Activated CD4-positive, alpha-beta T cell treated with anti-CD3 and anti-CD28 coated beads for 24 hours (primary cell): ENCODE data around the gene QPCT.
"Not testable (repeated sequence)": the region's sequence is repeated elsewhere in the genome, so short reads cannot be mapped to it uniquely, and the experiment has no call there.

Source experiments
- DNase-seq, 2 donors: peaks; one replicate each; pipeline ENCODE4 v3.0.0-alpha.2; 2020; ENCODE audit warnings: low read depth in 2 of 2

Gene QPCT

DNA sequence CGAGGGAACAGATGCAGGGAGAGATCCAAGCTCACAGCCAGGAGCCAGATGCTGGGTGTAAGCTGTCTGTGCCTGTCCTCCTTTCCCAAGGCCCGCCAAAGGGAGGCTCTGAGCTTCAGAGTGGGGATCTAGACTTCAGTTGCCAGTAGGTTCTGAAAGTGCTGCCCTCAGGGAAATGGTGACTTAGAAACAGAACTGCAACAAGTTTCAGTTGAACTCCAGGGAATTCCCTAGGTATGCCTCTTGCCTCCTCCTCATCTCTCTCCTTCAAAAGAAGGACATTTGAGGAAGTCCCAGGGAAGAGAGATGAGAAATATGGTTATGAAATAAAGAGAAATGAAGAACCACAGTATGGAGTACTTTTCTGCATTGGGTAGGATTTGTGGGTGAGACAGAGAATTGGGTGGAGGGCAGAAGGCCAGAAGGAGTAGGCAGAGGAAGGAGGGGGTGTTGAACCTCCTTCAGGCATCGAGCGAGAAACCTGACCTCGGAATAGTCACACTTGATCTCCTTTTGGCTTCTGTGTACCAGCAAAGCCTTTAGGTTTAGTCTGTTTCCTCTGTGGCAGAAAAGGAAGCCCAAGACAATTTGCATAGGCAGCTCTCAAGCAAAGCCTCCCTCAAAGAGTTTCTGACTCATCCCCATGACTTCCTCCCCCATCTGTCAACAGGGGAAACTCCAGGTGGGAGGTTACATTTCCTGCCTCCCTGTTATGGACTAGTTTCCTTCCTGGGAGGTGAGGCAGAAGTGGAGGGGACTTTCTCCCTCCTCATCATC is 45.7 kb downstream of the QPCT start:
- DNase-seq, result peak; percentile 23 to 53

DNA sequence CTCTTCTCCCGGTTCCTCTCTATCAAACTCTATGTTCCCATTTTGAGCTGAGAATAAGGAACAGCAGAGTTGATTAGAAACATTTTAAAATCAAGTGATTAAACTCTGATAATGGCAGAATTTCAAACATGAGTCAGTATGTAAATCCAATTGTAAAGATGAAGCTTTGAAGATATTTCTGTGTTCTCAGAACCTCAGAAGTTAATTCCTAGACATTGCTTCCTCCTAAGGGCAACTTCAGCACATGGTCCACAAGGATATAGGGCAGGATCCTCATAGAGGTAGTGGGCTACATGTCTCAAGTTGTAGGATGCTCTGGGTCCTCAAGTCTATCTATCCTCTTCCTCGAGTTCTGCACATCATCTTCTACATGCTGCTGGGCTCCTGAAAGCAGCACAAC is 46.3 kb downstream of the QPCT start:
- no peak for DNase-seq

- no peak for DNase-seq
Observed at GRCh38 chr2:37391711-37392110, 47.3 kb downstream of the QPCT start.

DNA sequence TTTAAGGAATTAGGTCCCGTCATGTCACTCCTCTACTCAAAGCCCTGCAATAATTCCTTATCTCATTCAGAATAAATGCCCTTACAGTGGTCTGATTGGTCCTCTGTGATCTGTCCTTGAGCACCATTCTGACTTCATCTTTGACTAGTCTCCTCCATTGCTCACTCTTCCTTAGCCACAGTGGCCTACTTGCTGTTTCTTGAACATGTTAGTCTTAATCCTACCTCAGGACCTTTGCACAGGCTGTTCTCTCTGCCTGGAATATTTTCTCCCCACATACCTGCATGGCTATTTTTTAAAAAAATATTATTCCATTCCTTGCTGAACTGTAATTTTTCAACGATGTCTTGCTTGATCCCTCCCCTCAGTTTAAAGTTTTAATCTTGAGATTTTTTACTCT is 48.0 kb downstream of the QPCT start:
- DNase-seq, result no peak

GRCh38 chr2:37394263-37394662 is 49.8 kb downstream of the QPCT start:
- DNase-seq, result no peak

DNA sequence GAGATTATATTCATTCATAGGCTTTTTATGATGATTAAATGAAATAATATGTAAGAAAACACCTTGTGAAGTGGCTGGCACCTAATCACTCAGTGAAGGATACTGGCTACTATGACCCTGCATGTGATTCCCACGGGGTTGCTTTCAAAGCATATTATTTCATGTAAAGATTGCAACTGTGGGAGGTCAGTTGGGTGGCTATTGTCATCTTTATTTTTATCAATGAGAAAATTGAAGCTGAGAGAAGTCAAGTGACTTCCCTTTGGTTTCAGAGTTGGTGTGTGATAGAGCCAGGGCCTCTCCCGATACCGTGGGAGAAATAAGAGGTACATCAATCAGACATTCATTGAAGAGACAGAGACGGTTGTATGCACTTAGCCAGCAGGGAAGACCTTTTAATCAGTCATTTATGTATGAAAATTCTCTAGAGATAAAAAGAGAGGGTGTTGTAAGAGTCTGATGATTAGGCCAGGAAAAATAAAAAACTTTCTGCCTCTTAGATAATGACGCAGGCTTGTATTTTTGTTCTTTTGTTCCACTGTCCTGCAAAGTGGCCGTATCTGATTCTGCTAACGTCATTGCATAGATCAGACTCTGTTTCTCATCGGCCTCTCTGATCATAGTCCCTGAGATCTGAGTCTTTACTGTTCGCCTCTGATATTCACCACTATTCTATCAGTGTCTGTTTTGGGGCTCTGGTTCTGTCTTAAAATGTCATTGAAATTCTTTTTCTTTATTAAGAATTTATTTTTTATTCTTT is 50.5 kb downstream of the QPCT start:
- no peak for DNase-seq

GRCh38 chr2:37396890-37397565 is 52.6 kb downstream of the QPCT start:
- no peak for DNase-seq

DNA sequence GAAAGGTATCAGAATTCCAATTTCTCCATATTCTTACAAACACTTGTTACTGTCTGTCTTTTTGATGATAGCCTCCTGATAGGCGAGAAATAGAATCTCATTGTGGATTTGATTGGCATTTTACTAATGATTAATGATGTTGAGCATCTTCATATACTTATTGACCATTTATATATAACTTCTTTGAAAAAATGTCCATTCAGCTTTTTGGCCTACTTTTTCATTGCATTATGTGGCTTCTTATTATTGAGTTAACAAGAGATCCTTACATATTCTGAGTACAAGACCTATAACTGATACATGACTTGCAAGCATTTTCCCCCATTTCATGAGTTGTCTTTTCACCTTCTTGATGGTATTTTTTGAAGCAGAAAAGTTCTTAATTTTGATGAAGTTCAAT is 54.6 kb downstream of the QPCT start:
- no peak for DNase-seq

GRCh38 chr2:37400041-37400440 is 55.6 kb downstream of the QPCT start:
- DNase-seq, result no peak

GRCh38 chr2:37402636-37403035 is 58.2 kb downstream of the QPCT start:
- no peak for DNase-seq

DNA sequence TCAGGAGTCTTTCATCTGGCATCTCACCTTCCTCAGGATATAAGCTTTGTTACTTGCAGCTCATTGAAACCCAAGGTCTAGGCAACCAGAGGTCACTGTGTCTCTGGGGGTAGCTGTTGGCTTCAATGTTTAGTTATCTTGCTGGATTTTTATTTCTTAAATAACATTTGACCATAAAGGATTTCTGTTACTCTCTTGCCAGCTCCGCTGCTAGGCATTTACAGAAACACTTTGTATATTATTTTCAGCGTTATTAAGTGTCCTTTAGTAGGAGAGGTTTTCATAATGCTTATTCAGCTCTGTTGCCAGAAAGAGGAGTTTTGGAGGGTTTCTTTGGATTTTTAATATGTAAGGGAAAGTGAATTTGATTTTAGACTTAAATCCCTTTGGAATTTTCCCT is 61.4 kb downstream of the QPCT start:
- no peak for DNase-seq

GRCh38 chr2:37412231-37412630 is 67.8 kb downstream of the QPCT start:
- no peak for DNase-seq

- DNase-seq, result not testable (repeated sequence)
Observed at GRCh38 chr2:37413911-37414469, 69.6 kb downstream of the QPCT start.

DNA sequence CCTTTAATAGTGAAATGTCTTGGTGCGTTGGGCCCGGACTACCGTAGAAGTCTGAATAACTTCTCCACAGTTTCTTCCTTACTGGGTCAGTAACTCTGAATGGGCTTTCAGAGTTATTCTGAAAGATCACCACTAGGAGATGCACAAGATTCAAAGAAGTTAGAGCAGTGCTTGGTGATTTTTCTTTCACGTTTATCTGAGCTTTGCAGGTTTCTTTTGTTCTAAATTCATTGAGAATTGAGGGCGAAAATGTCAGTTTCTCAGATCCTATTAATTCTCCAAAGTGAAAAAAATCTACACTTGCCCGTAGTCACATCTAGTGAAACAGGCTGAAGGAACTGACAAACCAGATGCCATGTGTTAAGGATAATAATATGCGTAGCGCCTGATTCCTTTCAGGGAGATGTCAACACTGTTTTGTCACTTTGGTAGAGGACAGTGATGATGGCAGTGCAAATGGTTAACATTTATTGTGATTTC is 70.1 kb downstream of the QPCT start:
- DNase-seq, result no peak

DNA sequence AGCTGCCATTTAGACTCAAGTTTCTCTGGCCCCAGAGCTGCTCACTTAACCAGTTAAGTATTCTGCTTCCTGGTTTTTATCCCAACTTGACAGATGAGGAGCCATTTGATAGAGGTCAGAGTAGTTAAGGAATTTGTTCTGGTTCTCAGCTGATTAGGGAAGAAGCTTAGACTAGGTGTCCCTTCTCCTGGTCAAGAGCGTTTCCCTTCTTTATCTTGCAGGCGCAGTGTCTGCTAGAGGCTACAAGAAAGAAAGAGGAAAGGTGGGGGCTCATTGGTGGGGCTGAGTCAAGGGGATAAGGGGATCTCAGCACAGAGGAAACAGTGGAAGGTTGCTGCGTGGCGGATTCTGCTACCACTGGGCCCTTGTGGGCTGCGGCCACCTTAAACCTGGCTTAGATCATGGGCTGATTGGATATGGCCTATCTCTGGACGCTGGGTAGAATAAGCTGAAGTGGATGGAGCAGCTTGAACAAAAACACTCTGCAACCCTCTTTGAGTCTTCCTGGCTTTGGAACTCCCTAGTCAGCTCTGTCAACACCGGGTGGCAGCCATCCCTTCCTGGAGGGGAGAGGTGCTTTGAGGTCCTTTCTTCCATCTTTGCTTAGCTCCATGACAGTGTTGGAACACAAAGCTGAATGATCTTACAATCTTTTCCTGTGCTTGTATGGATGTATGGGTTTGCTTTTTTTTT is 70.8 kb downstream of the QPCT start:
- no peak for DNase-seq

DNA sequence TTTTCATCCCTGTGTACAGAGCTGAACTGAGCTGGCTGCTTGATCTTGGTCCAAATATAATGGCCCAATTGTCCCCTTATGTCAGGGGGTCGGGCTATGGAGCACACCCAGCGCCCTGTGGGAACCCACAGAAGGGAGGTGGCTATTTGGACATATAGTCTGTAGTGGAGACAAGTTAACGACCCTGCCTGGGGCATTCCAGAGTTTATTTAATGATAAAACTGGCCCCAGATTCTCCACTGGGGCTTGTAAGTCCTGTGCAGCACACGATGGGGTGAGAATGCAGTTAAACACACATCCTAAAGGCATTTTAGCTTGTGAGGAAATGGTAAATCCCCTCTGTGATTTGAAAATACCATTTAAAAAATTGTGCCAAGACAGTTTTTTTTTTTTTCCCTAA is 72.9 kb downstream of the QPCT start:
- DNase-seq, result no peak

- DNase-seq, result no peak
Observed at GRCh38 chr2:37418956-37419355, 74.5 kb downstream of the QPCT start.

GRCh38 chr2:37421686-37422085 is 77.3 kb downstream of the QPCT start:
- no peak for DNase-seq

GRCh38 chr2:37422816-37423215 is 78.4 kb downstream of the QPCT start:
- DNase-seq, result no peak
